ENCODE results near the gene TBPL2. TPM values are rescaled to one million over a fixed set of nuclear protein-coding genes. Genes with fewer than 3 reads are reported as not detected.

TBPL2 gene
- total RNA-seq, 1 experiment from 2014 or later: not detected

GRCh38 chr14:55382483-55382882, 57.9 kb downstream of the TBPL2 start:
- intact Hi-C loops (cut with micrococcal nuclease): no loop called here

More at GRCh38 chr14:55382483-55382882, 57.9 kb downstream of the TBPL2 start:
- Histone ChIP-seq H3K9me3 (ENCODE audit: control insufficient read depth in 1 of 2, insufficient read depth in 1 of 2, low read depth in 1 of 2, low read length in 2 of 2) (no peaks in the 10 kb centered on the region), H3K9me2 (ENCODE audit: insufficient read depth) (no peaks in the 10 kb centered on the region), H3K79me2 (ENCODE audit: insufficient read depth, low read length) (no peaks in the 10 kb centered on the region), H3K27me3 (ENCODE audit: insufficient read depth, low read length) (no peaks in the 10 kb centered on the region), H3K4me3 (replicated peaks in 1 of 2; ENCODE audit: low read depth in 1 of 2, low read length in 2 of 2) (no peak overlapping the region), H2AFZ (ENCODE audit: low read depth, low read length, poor library complexity, severe bottlenecking) (no peak overlapping the region), H3K27ac (ENCODE audit: low read depth, low read length) (no peak overlapping the region; the same call in 1 of the 2 replicates), H3K36me3 (ENCODE audit: control insufficient read depth in 1 of 2, insufficient read depth in 2 of 2, low read length in 2 of 2) (peaks cover 0 to 7% of the 10 kb centered on the region in 2 experiments; a peak in 1 of 4 replicates), H3K4me2 (ENCODE audit: low read length) (no peak overlapping the region), H4K20me1 (ENCODE audit: insufficient read depth) (no peaks in the 10 kb centered on the region), H3K9ac (ENCODE audit: low read length) (no peak overlapping the region), H3K4me1 (ENCODE audit: control insufficient read depth in 1 of 2, insufficient read depth in 2 of 2, low read length in 2 of 2) (peaks cover 12 to 31% of the 10 kb centered on the region in 2 experiments)
- DNase-seq (ENCODE audit: low read depth, low spot score) (no peak), ATAC-seq (no peak)
- RAD21 ChIA-PET (ENCODE audit: low non-redundant PET in 1 of 2, low total read pairs in 2 of 2, uncharacterized antibody in 2 of 2, unreplicated experiment in 2 of 2): no interaction called here
- CTCF ChIA-PET: no interaction called here
- TF ChIP-seq YY1 (IDR thresholded peaks at IDR 0.05; ENCODE audit: extremely low read depth, insufficient replicate concordance, low read depth, low read length) (no peak), RAD21 (IDR thresholded peaks at IDR 0.05; ENCODE audit: low read depth) (no peak), ZFX (IDR thresholded peaks at IDR 0.05) (no peak), EZH2phosphoT487 (IDR thresholded peaks at IDR 0.05; ENCODE audit: borderline replicate concordance) (no peak), FOSL1 (IDR thresholded peaks at IDR 0.05; ENCODE audit: low read depth) (no peak), MAX (IDR thresholded peaks at IDR 0.05) (no peak), SP1 (IDR thresholded peaks at IDR 0.05; ENCODE audit: low read depth) (no peak), EZH2 (IDR thresholded peaks at IDR 0.05) (no peak), ZBTB33 (IDR thresholded peaks at IDR 0.05; ENCODE audit: extremely low read depth, insufficient replicate concordance, low read length) (no peak)
- POLR2A ChIA-PET: no interaction called here
- no TSS peak for BruUV-seq (replicated peaks)
